Hepatic stellate cell (primary cell): ENCODE results near the gene MITD1.
"Not testable (repeated sequence)": the region's sequence is repeated elsewhere in the genome, so short reads cannot be mapped to it uniquely, and the experiment has no call there.

ENCODE experiments used
- DNase-seq: peaks from one replicate; pipeline ENCODE4 v3.0.0; 2011; ENCODE audit warnings: low spot score

MITD1 gene

DNA sequence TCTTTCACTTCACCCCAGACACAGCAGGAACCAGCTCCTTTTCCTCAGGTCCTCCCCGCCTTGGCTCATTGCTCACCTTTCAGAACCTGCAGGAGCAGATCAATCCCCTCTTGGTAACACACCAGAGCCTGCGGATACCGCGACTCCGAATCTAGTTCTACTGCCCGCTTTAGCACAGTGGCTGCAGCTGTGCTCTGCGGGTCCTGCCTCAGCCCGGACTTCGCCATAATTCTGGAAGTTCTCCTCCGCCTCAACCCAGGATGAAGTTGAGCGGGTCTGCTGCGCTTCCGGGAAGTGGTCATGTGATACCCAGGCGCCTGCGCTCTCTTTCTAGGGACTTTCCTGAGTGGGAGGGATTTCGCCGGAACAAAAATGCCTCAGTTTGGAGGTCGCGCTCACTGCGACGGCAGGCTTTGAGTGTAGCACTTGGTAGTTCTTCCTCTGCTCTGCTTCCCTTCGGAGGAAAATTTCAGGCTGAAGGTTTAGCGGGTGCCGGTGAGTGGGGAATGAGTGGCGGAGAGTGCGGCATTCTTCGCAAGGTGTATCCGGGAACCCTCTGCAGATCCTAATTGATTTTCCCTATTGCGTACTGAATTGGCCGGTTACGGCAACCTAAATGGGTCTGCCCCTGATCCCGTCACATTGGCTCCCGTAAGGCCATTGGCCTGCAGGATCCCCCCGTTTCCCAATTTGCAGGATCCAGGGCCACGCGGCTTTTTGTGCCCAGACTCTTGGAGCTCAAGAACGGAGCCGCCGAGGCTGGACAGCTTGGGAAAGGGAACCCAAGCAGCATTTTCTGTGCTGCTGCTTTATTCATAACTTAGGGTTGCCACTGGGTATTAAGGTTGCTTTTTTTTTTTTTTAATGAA is at the start of gene MITD1, which contains the start of gene MRPL30:
MITD1 (minus strand) TSS at position 304 of the 869 bp plus-strand sequence; CDS start at position 227, 77 bp downstream.
MRPL30 (plus strand) TSS at position 430 of the 869 bp plus-strand sequence. CDS start 5,020 bp downstream, outside the sequence.
- peak; percentile 85 for DNase-seq

DNA sequence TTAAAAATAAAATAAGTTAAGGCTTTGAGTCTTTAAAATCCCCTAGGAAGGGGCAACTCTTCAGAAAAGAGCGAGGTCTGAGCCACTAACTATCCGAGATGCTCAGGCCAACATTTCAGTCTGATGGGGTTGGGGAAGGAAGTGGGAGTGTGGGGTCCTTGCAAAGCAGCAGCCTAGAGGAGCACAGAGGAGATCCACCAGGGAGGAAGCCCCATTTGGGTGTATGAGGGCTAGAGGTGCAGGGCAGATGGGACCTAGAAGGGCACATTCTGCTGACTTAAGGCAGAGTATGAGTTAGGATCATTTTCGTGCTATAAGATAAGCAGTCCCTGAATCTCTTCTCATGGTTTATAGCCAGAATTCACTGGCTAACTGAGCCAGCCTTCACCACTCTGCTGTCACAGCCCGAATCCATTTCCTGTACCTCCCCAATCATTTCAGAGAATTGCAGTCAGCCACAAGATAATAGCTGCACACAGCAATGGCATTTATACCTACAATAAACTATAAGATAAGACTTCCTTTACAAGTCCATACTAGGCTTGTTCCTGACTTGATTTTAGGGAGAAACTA is 37.2 kb upstream of the MITD1 start:
- no peak for DNase-seq

DNA sequence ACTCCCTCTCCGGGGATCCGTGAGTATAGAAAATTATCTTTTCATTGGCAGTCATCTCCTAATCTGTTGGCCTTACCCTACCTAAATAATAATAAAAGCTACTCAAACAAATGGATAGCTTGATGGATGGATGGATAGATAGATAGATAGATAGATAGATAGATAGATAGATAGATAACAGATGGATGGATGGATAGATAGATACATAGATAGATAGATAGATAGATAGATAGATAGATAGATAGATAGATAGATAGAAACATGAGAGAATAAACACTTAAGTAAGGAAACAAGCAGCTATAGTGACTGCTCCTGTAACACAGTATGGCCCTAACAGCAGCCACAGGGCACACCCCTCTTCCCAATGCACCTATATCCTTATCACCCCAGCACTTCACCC is 35.2 kb upstream of the MITD1 start:
- DNase-seq = no peak

DNA sequence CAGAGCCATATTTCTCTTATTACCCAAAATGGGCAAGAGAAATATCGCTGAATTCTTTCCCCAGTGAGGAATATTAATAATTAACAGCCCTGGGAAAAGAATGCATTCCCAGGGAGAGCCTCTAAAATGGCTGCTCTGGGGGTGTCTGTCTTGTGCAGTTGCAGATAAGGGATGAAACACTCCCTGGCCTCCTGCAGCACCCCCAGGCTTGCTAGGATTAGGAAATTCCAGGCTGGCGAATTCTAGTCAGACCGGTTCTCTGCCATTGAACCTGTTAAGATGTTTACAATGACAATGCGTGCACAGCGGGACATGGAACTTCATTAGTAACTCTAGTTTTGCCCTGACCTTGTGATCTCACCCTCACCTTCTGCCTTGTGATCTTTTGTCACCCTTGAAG is 24.6 kb upstream of the MITD1 start:
- no peak for DNase-seq

DNA sequence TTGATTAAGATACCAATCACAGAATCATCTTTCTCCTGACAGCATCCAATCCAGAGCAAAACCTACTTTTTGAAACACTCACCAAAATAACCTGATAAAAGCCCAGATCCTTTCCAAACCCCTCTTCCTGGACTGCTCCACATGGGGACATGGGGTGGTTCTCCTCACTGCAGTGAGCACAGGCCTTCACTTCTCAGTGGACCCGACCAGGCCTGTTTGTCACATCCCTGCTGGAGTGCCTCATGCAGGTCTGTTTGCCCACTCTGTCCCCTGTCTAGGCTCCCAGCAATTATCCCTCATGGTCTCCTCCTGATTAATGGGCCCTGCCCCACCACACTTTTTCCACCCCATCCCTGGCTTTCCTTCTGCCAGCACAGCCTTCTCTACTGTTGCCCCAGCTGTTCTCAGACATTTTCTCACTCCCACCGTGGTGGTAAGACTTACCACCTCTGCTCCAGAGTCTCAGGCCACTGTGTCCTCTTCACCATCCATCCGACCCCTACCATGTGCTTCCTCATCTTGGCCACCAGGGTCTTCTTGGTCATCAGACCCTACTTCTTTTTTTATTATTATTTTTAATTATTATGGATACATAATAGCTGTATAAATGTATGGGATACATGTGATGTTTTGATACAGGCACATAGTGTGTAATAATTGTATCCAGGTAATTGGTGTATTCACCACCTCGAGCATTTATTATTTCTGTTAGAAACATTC is 21.3 kb upstream of the MITD1 start:
- DNase-seq = no peak

DNA sequence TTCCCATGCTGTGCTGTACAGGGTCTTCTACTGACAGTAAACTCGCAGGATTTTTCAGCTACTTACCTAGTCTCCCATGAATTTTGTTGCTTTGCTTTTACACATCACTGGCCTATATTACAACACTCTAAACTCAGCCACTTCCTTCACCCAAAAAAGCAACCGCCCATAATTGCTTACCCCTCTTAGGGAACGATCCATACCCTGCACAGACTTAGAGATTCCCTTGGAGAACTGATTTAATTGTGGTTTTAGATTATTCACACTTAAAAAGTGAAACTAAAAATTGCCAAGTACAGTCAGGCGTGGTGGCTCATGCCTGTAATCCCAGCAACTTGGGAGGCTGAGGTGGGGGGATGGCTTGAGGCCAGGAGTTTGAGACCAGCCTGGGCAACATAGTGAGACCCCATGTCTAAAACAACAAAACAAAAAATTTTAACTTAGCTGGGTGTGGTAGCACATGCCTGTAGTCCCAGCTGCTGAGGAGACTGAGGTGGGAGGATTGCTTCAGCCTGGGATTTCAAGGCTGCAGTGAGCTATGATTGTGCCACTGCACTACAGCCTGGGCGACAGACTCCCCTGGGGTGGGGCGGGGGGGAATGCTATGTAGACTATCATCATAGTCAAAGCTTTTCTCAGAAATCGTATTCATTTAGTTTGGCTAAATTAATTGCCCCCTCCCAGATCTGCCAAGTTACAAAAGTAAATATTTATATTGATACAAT is 19.4 kb upstream of the MITD1 start:
- no peak for DNase-seq

DNA sequence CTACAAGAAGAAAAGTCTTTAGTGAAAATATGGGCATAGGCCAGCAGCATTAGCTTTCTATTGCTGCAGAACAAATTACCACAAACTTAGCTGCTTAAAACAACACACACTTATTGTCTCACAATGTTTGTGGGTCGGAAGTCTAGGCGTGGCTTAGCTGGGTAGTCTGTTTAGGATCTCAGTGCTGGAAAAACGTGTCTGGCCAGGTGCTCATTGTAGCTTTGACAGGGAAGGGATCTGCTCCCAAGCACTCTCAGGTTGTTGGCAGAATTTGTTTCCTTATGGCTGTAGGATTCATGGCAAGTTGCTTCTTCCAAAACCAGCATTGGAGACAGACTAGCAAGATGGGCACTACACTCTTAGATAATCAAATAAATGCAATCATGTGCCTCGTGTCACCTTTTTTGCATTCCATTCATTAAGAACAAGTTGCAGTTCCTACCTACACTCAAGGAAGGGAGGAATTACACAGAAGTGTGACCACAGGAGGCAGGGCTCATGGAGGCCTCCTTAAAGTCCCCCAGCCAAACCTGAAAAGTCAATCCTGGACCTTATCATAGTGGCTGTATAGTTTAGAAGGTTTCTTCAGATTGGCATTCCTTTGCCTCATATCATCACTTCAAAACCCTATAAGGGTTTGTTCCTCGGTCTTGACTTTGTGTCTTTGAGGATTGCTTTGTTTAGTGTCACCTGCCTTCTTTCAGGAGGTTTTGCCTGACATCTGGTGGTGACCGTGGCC is 17.4 kb upstream of the MITD1 start:
- DNase-seq = no peak

DNA sequence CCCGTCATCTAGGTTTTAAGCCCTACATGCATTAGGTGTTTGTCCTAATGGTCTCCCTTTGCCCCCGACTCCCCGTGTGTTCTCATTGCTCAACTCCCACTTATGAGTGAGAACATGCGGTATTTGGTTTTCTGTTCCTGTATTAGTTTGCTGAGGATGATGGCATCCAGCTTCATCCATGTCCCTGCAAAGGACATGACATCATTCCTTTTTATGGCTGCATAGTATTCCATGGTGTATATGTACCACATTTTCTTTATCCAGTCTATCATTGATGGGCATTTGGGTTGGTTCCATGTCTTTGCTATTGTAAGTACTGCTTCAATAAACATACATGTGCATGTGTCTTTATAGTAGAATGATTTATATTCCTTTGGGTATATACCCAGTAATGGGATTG is 11.5 kb upstream of the MITD1 start:
- not testable (repeated sequence) for DNase-seq

DNA sequence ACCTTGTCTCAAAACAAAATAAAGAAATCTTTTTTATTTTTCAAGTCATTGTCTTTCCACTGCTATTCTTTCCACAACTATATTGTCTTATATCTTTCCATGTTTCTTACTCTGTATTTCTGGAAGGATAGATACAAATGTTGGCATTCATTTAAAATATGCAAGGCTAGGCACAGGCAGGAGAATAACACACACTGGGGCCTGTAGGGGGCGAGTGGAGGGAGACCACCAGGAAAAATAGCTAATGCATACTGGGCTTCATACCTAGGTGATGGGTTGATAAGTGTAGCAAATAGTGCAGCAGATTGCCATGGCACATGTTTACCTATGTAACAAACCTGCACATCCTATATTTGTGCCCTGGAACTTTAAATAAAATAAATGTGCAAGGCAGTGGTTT is 9.7 kb upstream of the MITD1 start:
- no peak for DNase-seq

DNA sequence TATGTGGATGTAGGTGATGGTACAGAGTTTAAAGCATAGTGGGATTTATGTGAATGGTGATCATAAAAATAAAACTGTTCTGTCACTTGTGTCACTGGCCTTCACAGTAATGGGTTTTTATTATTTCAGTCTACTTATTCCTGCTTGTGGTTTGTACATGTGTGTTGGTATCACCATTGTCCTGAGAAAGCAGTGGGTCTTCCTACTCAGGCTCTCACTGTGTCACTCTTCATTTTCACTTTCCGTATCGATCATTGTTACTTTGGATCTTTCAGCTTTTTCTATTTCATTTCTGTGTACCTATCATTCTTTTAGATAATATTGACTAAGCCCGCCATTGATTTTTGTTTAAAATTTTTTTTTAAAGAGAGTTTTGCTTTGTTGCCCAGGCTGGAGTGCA is 7.5 kb upstream of the MITD1 start:
- no peak for DNase-seq

DNA sequence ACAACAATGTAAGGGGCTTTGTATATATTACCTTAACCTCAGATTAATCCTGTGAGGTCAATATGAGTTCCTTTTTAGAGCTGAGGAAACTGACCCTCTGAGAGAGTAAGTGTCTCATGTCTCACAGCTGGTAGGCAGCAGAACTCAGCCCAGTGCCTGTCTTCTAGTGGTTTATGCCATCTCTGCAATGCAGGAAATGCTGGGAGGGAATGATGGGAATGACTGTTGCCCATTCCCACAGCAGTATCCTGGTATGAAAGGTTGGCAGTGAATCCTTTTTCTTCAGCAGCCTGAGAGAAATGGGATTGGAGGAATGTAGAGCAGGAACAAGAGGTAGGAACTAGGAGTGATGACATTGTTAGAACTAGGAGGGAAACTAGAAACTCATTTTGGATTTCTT is 6.2 kb upstream of the MITD1 start:
- DNase-seq = no peak

DNA sequence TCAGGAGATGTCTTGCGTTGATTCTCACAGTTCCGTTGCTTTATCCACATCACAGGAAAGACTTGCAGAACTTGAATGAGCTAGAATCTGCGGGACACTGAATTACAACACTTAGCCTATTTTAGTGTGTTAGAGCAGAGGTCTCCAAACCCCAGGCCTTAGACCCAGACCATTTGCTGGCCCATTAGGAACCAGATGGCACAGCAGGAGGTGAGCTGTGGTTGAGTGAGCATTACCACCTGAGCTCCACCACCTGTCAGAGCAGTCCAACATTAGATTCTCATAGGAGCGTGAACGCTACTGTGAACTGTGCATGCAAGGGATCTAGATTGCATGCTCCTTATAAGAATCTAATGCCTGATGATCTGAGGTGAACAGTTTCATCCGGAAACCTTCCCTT is 4.0 kb upstream of the MITD1 start:
- no peak for DNase-seq

DNA sequence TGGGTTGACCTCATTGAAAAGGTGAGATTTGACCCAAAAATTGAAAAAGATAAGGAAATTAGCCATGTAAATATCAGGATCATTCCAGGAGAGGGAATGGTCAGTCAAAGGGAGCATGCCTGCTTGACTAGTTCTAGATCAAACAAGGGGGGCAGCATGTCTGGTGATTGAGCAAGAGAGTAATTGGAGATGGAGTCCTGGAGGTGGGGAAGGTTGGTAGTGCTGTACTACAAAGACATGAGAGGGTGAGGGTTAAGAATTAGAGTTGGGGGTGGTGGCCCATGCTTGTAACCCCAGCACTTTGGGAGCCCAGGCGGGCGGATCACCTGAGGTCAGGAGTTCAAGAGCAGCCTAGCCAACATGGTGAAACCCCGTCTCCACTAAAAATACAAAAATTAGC is 2.2 kb upstream of the MITD1 start:
- DNase-seq = no peak

DNA sequence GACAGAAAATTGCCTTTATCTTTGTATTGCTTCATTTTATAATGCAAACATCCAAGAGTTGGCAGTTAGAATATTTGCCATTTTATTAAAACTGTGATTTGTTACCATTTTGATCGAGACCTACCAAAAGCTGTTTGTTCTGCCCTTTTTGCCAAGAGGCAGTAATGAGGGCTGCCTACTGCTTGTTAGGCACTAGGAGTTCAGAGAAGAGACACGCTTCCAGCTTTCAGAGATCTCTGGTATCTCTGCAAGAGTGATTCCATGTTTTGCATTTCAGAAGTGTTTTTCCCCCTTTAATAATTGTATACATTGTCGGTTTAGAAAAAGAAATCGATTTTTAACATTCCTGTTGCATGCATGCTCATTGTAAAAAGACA is 754 bp upstream of the MITD1 start:
- peak; percentile 6 for DNase-seq

DNA sequence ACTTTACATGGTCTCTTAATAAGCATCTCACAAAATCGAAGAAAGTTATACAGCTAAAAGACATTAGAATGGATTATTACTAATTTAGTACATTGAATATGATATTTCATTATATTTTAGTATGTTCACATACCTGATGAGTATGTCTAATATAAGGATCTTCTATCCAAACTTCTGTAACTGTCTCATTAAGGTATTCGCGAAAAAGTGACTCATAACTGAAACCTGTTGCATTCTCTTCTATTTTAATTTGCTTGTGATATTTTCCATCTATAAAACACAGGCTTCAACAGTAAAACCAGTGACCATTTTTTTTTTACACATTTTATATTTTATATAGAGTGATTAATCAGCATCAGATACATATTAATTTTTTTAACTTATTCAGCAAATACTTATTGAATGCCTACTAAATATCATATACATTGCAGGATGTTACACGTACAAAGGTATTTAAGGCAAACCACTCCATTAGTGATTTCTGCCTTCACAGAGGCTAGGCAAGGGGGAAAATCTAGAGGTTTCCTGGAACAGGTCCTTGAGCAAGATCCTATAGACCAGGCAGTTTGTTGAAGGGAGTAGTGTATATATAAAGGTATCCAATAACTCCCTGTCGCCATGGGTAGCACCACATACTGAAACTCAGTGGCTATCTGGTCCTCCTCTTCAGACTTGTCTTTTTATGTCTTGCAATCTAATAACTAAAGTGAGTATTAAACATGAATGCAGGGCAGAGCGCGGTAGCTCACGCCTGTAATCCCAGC is 9.3 kb downstream of the MITD1 start:
- DNase-seq = no peak

DNA sequence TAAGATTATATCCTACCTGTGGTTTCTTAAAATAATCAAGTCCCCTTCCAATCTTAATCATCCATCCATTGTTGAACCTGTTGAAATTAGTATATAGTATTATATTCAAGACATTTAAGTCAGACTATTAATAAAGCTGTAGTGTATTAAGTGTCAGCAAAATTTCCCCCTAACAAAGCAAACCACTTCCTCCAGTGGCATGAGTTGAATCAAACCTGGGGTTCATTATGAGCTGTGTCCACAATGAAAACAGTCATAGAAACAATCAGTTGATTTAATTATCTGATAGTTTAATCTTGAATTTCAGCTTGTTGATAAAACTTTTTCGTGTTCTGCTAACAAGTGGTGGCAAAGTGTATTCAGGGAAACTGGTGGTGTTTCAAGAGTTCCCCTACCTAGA is 11.3 kb downstream of the MITD1 start:
- DNase-seq = no peak

DNA sequence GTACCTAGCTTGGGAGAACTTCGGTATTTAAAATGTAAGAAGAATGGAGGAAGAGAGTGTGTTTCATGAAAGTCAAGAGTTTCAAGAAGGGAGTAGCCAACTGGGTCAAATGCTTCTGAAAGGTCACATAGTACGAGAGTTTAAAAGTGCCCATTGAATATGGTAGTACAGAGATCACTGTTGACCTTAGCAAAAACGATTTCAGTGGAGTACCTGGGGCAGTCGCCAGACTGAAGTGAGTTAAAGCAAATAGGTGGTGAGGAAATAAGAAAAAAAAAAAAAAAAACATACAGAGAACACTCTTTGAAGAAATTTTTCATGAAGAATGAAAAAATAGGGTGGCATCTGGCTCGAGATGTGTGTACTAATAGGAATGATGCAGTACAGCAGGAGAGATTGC is 14.6 kb downstream of the MITD1 start:
- no peak for DNase-seq

DNA sequence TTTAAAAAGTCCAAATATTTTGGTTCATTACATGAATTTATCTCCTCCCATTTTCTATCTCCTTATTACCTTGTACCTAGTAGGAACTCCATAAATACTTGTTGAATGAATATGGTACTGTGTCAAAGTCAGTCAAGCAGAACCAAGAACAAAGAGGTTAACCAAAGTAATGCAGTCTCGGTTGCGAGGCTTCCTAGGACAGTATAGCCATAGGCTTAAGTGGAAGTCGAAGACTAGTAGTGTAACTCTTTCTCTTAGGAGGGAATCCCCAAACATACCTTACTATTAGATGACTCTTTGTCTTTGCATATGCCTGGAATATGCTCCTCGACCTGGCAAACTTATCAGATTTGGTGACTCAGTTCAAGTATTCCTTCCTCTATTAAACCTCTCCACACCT is 21.3 kb downstream of the MITD1 start:
- DNase-seq = no peak

DNA sequence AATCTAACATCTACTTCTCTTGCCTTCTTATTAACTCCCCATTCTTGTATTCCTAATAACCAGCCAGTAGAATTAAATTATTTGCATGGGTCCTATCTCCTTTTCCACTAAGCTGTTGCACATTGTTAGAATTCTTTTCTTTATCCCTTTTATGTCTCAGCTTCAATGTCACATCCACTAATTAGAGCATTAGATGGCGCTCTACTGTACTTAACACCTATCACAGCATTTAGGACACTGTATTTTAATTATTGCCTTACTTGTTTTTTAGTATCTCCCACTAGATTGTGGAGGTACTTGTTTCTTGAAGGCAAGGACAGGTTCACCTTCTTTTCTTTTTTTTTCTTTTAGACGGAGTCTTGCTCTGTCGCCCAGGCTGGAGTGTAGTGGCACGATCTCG is 22.3 kb downstream of the MITD1 start:
- no peak for DNase-seq

DNA sequence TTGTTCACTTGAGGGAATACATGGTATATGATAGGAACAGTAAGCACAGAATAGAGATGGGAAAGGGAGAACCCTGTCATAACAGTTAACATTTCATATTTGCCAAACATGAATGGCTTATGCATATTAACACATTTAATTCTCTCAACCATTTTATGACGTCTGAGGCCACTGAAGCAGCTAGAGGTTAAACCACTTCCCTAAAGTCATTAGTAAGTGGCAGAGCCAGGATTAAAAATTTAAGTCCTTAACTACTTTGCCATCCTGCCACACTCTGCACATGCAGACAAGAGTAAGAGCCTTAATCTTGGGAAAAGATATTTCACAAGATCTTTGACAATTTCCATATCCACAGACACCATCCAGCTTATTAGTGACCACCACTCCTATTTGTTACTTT is 24.0 kb downstream of the MITD1 start:
- DNase-seq = no peak
